ENCODE measurements around the gene ELAVL2. TPM values are rescaled to one million over a fixed set of nuclear protein-coding genes. Genes with fewer than 3 reads are reported as not detected.

The ELAVL2 gene
- total and polyA plus RNA-seq, 2 of the 4 experiments (the other 2 are of a cell fraction), result 0.36 TPM; not detected in 1

DNA sequence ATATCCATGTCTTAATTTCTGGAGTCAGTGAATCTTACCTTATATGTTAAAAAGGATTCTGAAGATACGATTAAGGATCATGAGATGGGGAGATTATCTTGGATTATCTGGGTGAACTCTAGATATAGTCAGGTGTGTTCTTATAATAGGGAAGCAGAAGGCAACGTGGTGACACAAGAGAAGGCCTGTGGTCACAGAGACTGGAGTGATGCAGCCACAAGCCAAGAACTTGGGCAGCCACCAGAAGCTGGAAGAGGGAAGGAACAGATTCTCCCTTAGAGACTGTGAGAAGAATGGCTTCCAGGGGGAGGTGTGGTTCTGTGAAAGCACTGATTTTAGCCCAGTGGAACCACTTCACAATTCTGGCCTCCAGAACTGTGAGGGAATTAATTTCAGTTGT, 177.4 kb downstream of the ELAVL2 start:
- Histone ChIP-seq H4K20me1 (ENCODE audit: insufficient read depth, low read length) (no peaks in the 10 kb centered on the region), H4K8ac (ENCODE audit: low read depth in 2 of 2, low read length in 2 of 2) (no peak overlapping the region), H3K79me1 (ENCODE audit: low read depth in 1 of 2, low read length in 2 of 2) (no peaks in the 10 kb centered on the region), H3K56ac (ENCODE audit: extremely low read depth, insufficient read depth, low read length) (no peak overlapping the region), H3K9me1 (ENCODE audit: insufficient read depth, low read length) (no peaks in the 10 kb centered on the region), H4K5ac (ENCODE audit: low read depth, low read length) (no peak overlapping the region), H2BK5ac (ENCODE audit: low read depth, low read length, poor library complexity, severe bottlenecking) (no peak overlapping the region), H3K36me3 (ENCODE audit: control insufficient read depth, insufficient read depth, low read length) (no peaks in the 10 kb centered on the region), H3K4me2 (ENCODE audit: low read depth, low read length) (no peak overlapping the region), H2AK9ac (replicated peaks; ENCODE audit: low read depth, low read length, poor library complexity) (no peak overlapping the region), H3K23ac (ENCODE audit: low read depth, low read length) (no peak overlapping the region), H2BK120ac (ENCODE audit: low read depth, low read length) (no peak overlapping the region), H3K4me1 (ENCODE audit: control insufficient read depth, insufficient read depth, low read length) (no peaks in the 10 kb centered on the region), H3K4me3 (ENCODE audit: insufficient read depth, low read depth, low read length) (no peak overlapping the region), H3K4ac (ENCODE audit: low read depth, low read length) (no peak overlapping the region), H4K91ac (ENCODE audit: insufficient read depth, low read depth, low read length) (no peak overlapping the region), H2AK5ac (ENCODE audit: low read depth, low read length) (no peak overlapping the region), H2BK20ac (ENCODE audit: low read depth, low read length) (no peak overlapping the region), H2BK15ac (ENCODE audit: low read depth, low read length) (no peak overlapping the region), H3K14ac (replicated peaks; ENCODE audit: low read depth, low read length) (no peak overlapping the region), H2AFZ (replicated peaks; ENCODE audit: low read length, poor library complexity) (no peak overlapping the region), H3K18ac (ENCODE audit: low read depth, low read length) (no peak overlapping the region), H3K9me3 (ENCODE audit: control insufficient read depth, insufficient read depth, low read length) (peaks cover 7% of the 10 kb centered on the region; the same call in 1 of the 2 replicates), H3K9ac (ENCODE audit: low read depth, low read length) (no peak overlapping the region), H3K27ac (ENCODE audit: insufficient read depth, low read length) (no peak overlapping the region), H3K27me3 (ENCODE audit: control insufficient read depth, insufficient read depth, low read length) (no peaks in the 10 kb centered on the region)
- in situ Hi-C loops (cut with MboI; ENCODE audit: low sequenced_read_pairs) (no loop called here), intact Hi-C loops (cut with micrococcal nuclease) (no loop called here), dilution Hi-C loops (cut with HindIII; ENCODE audit: low sequenced_read_pairs, unreplicated experiment) (no loop called here)
- ChIA-PET POLR2A (ENCODE audit: unreplicated experiment) (no interaction called here), CTCF (no interaction called here)
- DNase-seq (no peak), ATAC-seq (ENCODE audit: low read depth) (no peak)
- BruUV-seq (replicated peaks), result no TSS peak
- TF ChIP-seq CEBPB (IDR thresholded peaks at IDR 0.05; ENCODE audit: low read depth, low read length), result no peak
- no peak for TF ChIP-seq CHD1 (IDR thresholded peaks at IDR 0.05; ENCODE audit: low read depth, low read length)
- TF ChIP-seq, protein P1, sequence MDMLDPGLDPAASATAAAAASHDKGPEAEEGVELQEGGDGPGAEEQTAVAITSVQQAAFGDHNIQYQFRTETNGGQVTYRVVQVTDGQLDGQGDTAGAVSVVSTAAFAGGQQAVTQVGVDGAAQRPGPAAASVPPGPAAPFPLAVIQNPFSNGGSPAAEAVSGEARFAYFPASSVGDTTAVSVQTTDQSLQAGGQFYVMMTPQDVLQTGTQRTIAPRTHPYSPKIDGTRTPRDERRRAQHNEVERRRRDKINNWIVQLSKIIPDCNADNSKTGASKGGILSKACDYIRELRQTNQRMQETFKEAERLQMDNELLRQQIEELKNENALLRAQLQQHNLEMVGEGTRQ (IDR thresholded peaks at IDR 0.05; ENCODE audit: low read depth, low read length), result no peak
- TF ChIP-seq MAZ (IDR thresholded peaks at IDR 0.05; ENCODE audit: borderline replicate concordance, low read depth, low read length), result no peak
- no peak for TF ChIP-seq NFE2L2 (IDR thresholded peaks at IDR 0.05; ENCODE audit: low read depth, low read length)
- TF ChIP-seq RFX5 (IDR thresholded peaks at IDR 0.05; ENCODE audit: low read depth, low read length), result no peak
- TF ChIP-seq POLR2A (IDR thresholded peaks at IDR 0.05; ENCODE audit: low read depth, low read length), result no peak
- TF ChIP-seq FOS (IDR thresholded peaks at IDR 0.05; ENCODE audit: low read depth, low read length), result no peak
- TF ChIP-seq RAD21 (IDR thresholded peaks at IDR 0.05; ENCODE audit: low read length), result no peak
- TF ChIP-seq MAFK (IDR thresholded peaks at IDR 0.05; ENCODE audit: low read depth, low read length), result no peak
- TF ChIP-seq BHLHE40 (IDR thresholded peaks at IDR 0.05; ENCODE audit: low read depth, low read length), result no peak
- 0% methylated on average over 1 of the region's 2 CpGs; no CpG with 5 or more reads in 1 of the 2 experiments for WGBS, 2 experiments (ENCODE audit: extremely low coverage in 2 of 2, insufficient read length in 1 of 2)
